ENCODE measurements around the gene PRKAB1.

- TF ChIP-seq CTCF (IDR thresholded peaks at IDR 0.05) (no peak), POLR2A (IDR thresholded peaks at IDR 0.05) (no peak)
Observed at GRCh38 chr12:119631930-119632678, 35.8 kb upstream of the PRKAB1 start.

Measured in heart left ventricle (tissue), 13 donors.